GM12874 (cell line): ENCODE data around the gene GOLGA8T.
"Not testable (repeated sequence)": the region's sequence is repeated elsewhere in the genome, so short reads cannot be mapped to it uniquely, and the experiment has no call there.

Experiments
- CTCF ChIP-seq: IDR thresholded peaks from 2 replicates; pipeline ENCODE4 v1.5.1; 2011; ENCODE audit warnings: low read depth, mild to moderate bottlenecking, control low read depth, low read length, moderate library complexity; ENCODE audit not compliant: insufficient read depth

GOLGA8T gene, protein sequence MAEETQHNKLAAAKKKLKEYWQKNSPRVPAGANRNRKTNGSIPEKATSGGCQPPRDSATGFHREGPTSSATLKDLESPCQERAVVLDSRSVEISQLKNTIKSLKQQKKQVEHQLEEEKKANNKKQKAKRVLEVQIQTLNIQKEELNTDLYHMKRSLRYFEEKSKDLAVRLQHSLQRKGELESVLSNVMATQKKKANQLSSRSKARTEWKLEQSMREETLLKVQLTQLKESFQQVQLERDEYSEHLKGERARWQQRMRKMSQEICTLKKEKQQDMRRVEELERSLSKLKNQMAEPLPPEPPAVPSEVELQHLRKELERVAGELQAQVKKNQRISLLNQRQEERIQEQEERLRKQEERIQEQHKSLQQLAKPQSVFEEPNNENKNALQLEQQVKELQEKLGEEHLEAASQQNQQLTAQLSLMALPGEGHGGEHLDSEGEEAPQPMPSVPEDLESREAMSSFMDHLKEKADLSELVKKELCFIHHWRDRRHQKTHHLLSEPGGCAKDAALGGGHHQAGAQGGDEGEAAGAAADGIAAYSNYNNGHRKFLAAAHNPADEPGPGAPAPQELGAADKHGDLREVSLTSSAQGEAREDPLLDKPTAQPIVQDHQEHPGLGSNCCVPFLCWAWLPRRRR

GRCh38 chr15:30134751-30135150 is at the start of gene GOLGA8T:
GOLGA8T (plus strand) TSS chr15:30135051; CDS start chr15:30135149, 98 bp downstream.
- not testable (repeated sequence) for TF ChIP-seq CTCF
